ENCODE results near the gene ALDH1A1.

Gene ALDH1A1

GRCh38 chr9:72902268-72902667 is 50.6 kb downstream of the ALDH1A1 start:
- no peak for TF ChIP-seq CTCF (conservative IDR thresholded peaks at IDR 0.05; ENCODE audit: control insufficient read depth, insufficient read depth, low read depth, low read length)
- H3K4me3 ChIP-seq (ENCODE audit: control insufficient read depth, low read depth, low read length): no peak overlapping the region
- DNase-seq (ENCODE audit: low read depth): no peak

DNA sequence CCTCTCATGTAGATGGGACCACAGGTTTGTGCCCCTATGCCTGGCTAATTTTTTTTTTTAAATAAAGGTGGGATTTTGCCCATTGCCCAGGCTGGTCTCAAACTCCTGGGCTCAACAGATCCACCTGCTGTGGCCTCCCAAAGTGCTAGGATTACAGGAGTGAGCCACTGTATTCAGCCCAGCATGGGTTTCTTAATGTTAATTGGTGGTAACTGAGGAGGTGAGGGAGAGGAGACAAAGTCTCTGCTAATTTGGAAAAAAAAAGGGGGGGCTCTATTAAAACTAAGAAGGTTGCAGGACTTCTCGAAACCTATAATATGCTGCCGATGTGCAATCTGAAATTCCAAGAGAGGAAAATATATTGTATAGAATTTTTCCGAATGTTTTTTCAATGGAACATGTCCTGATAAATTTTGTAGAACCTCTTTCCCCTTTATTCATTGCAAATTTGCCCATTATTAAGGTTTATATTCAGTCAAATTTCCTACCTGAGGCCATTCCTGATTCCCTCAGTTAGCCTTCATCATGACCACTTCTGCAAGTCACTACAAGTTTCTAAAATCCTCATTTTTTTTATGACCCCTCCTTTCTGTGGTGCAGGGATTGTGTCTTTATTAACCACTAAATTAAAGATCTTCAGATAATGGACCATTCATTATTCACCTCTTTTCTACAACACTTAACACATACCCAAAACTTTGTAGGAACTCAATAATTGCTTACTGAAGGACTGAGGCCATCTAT is 52.9 kb downstream of the ALDH1A1 start:
- no peak for DNase-seq (ENCODE audit: low read depth)
- no peak overlapping the region for H3K4me3 ChIP-seq (ENCODE audit: control insufficient read depth, low read depth, low read length)
- TF ChIP-seq CTCF (conservative IDR thresholded peaks at IDR 0.05; ENCODE audit: control insufficient read depth, insufficient read depth, low read depth, low read length): no peak

GRCh38 chr9:72898784-72899733 is 53.8 kb downstream of the ALDH1A1 start:
- DNase-seq (ENCODE audit: low read depth): no peak
- TF ChIP-seq CTCF (conservative IDR thresholded peaks at IDR 0.05; ENCODE audit: control insufficient read depth, insufficient read depth, low read depth, low read length): no peak
- no peak overlapping the region for H3K4me3 ChIP-seq (ENCODE audit: control insufficient read depth, low read depth, low read length)

DNA sequence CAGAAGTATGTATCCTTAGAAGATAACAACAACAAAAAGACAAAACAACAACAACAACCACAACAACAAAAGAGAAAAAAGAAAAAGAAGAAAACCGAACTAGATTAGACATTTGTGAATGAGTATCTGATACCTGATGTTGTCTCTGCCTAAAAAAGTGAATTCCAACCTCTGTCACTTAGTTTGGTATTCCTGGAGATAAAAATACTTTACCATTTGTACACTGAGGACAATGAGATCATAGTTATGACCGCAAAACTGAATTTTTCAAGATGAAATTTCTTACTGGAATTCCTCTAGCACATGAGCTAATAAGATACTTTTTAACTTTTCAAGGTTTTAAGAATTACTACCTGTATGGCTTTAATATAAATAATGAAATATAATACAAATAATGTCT is 54.5 kb downstream of the ALDH1A1 start:
- no peak for DNase-seq (ENCODE audit: low read depth)
- no peak for TF ChIP-seq CTCF (conservative IDR thresholded peaks at IDR 0.05; ENCODE audit: control insufficient read depth, insufficient read depth, low read depth, low read length)

DNA sequence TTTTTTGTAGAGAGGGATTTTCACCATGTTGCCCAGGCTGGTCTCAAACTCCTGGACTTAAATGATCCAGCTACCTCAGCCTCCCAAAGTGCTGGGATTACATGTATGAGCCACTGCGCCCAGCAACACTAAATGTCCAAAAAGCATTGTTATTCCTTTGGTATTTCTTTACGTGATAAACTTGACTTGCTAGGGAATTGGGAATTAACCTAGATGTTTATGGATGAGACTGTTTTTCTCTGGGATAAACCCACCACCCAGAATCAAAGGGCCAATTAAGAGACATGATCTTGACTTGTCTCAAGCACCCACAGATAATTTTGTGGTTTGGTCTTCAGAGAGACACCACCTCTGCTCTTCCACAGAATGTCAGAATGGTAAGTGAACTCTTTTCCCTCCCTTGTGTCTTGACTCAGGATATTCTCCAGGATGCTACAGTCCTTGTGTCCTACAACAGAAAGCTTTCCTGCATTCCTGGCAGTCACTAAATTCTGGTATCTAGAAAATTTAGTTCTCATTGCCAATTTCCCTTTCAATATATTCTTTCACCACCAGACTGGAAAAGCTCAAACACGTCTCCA is 55.7 kb downstream of the ALDH1A1 start:
- no peak overlapping the region for H3K4me3 ChIP-seq (ENCODE audit: control insufficient read depth, low read depth, low read length)
- DNase-seq (ENCODE audit: low read depth): no peak
- no peak for TF ChIP-seq CTCF (conservative IDR thresholded peaks at IDR 0.05; ENCODE audit: control insufficient read depth, insufficient read depth, low read depth, low read length)

More for the DNA sequence above, 54.5 kb downstream of the ALDH1A1 start:
- H3K4me3 ChIP-seq (ENCODE audit: control insufficient read depth, low read depth, low read length): no peak overlapping the region

DNA sequence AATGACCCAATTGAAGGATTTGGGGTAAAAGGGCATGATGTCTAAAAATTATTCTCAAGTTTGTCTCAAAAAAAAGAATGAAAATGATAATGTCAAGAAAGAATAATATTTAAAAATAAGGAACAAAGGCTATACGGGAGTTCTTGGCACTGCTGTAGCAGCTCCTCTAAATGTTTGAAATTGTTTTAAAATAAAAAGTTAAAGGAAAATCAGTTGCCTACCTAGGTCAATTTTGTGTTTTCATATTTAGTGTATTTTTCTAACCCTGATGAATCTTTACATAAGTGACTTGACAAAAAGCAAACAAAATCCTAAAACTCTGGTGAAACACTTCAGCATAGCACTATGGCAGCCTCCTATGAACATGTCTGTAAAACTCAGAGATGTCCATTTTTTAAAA is 56.4 kb downstream of the ALDH1A1 start:
- no peak for TF ChIP-seq CTCF (conservative IDR thresholded peaks at IDR 0.05; ENCODE audit: control insufficient read depth, insufficient read depth, low read depth, low read length)
- no peak for DNase-seq (ENCODE audit: low read depth)
- H3K4me3 ChIP-seq (ENCODE audit: control insufficient read depth, low read depth, low read length): no peak overlapping the region
